ENCODE measurements around the gene ABCC3.

The ABCC3 gene

GRCh38 chr17:50630524-50631194 is 4.0 kb upstream of the ABCC3 start:
- DNase-seq = peak; percentile 74

GRCh38 chr17:50631195-50631907 is 3.3 kb upstream of the ABCC3 start:
- no peak for DNase-seq

- no peak for DNase-seq
Observed at GRCh38 chr17:50631908-50632571, 2.6 kb upstream of the ABCC3 start.

- no peak for DNase-seq
Observed at GRCh38 chr17:50632637-50633036, 2.0 kb upstream of the ABCC3 start.

- no peak for DNase-seq
Observed at GRCh38 chr17:50633683-50634082, 998 bp upstream of the ABCC3 start.

- no peak for DNase-seq
Observed at GRCh38 chr17:50634915-50635731, 442 bp downstream of the ABCC3 start.

GRCh38 chr17:50635732-50635981 is 976 bp downstream of the ABCC3 start:
- no peak for DNase-seq

GRCh38 chr17:50635982-50636803 is 1.5 kb downstream of the ABCC3 start:
- DNase-seq = no peak

- DNase-seq = no peak
Observed at GRCh38 chr17:50636804-50637195, 2.1 kb downstream of the ABCC3 start.

GRCh38 chr17:50637829-50638605 is 3.3 kb downstream of the ABCC3 start:
- no peak for DNase-seq

- DNase-seq = no peak
Observed at GRCh38 chr17:50638606-50638965, 3.9 kb downstream of the ABCC3 start.

GRCh38 chr17:50638966-50639713 is 4.5 kb downstream of the ABCC3 start:
- no peak for DNase-seq

- DNase-seq = no peak
Observed at GRCh38 chr17:50640686-50641351, 6.1 kb downstream of the ABCC3 start.

GRCh38 chr17:50641357-50641756 is 6.7 kb downstream of the ABCC3 start:
- DNase-seq = no peak

GRCh38 chr17:50642071-50642721 is 7.5 kb downstream of the ABCC3 start:
- DNase-seq = no peak

GRCh38 chr17:50642722-50643656 is 8.3 kb downstream of the ABCC3 start:
- no peak for DNase-seq

GRCh38 chr17:50645748-50646682 is 11.3 kb downstream of the ABCC3 start:
- no peak for DNase-seq

- DNase-seq = no peak
Observed at GRCh38 chr17:50647187-50647586, 12.5 kb downstream of the ABCC3 start.
